Measurements from ENCODE around the gene MEI1. TPM values are rescaled to one million over a fixed set of nuclear protein-coding genes. Genes with fewer than 3 reads are reported as not detected.
A peak's percentile ranks its signal among the peaks of the same experiment; 100 is the strongest.

Gene MEI1
- total and polyA plus RNA-seq, 2 of the 4 experiments (the other 2 are of a cell fraction) = 0.90 to 2.6 TPM

- H3K4ac ChIP-seq (ENCODE audit: low read depth, low read length) = no peak overlapping the region
- H2BK120ac ChIP-seq (ENCODE audit: low read depth, low read length) = no peak overlapping the region
- intact Hi-C loops (cut with micrococcal nuclease) (no loop called here), in situ Hi-C loops (cut with MboI; ENCODE audit: low sequenced_read_pairs) (no loop called here), dilution Hi-C loops (cut with HindIII; ENCODE audit: low sequenced_read_pairs, unreplicated experiment) (no loop called here)
- no peak overlapping the region for H4K91ac ChIP-seq (ENCODE audit: insufficient read depth, low read depth, low read length)
- H4K20me1 ChIP-seq (ENCODE audit: insufficient read depth, low read length) = no peaks in the 10 kb centered on the region
- no peaks in the 10 kb centered on the region for H3K9me3 ChIP-seq (ENCODE audit: control insufficient read depth, insufficient read depth, low read length)
- no peak overlapping the region for H2BK20ac ChIP-seq (ENCODE audit: low read depth, low read length)
- no peak overlapping the region for H3K4me2 ChIP-seq (ENCODE audit: low read depth, low read length)
- H3K23ac ChIP-seq (ENCODE audit: low read depth, low read length) = no peak overlapping the region
- ChIA-PET CTCF (no interaction called here), POLR2A (ENCODE audit: unreplicated experiment) (no interaction called here)
- no peak overlapping the region for H4K5ac ChIP-seq (ENCODE audit: low read depth, low read length)
- H3K79me1 ChIP-seq (ENCODE audit: low read depth in 1 of 2, low read length in 2 of 2) = peaks cover 0 to 9% of the 10 kb centered on the region in 2 experiments; a peak in 1 of 4 replicates
- no peak overlapping the region for H3K27ac ChIP-seq (ENCODE audit: insufficient read depth, low read length)
- no peak overlapping the region for H2AFZ ChIP-seq (replicated peaks; ENCODE audit: low read length, poor library complexity)
- H3K36me3 ChIP-seq (ENCODE audit: control insufficient read depth, insufficient read depth, low read length) = no peaks in the 10 kb centered on the region
- DNase-seq (no peak), ATAC-seq (ENCODE audit: low read depth) (no peak)
- no peak overlapping the region for H2AK9ac ChIP-seq (replicated peaks; ENCODE audit: low read depth, low read length, poor library complexity)
- WGBS, 2 experiments (ENCODE audit: extremely low coverage in 2 of 2, insufficient read length in 1 of 2) = no CpG with 5 or more reads among the region's 4 CpGs
- no peak overlapping the region for H3K56ac ChIP-seq (ENCODE audit: extremely low read depth, insufficient read depth, low read length)
- no peak overlapping the region for H3K4me3 ChIP-seq (ENCODE audit: insufficient read depth, low read depth, low read length)
- 0 out of 2 replicates have a peak overlapping the region, but pooled peaks have one; percentile 9 for H2AK5ac ChIP-seq (ENCODE audit: low read depth, low read length)
- no peak overlapping the region for H3K9ac ChIP-seq (ENCODE audit: low read depth, low read length)
- H3K14ac ChIP-seq (replicated peaks; ENCODE audit: low read depth, low read length) = no peak overlapping the region
- no peak overlapping the region for H2BK15ac ChIP-seq (ENCODE audit: low read depth, low read length)
- H3K9me1 ChIP-seq (ENCODE audit: insufficient read depth, low read length) = no peaks in the 10 kb centered on the region; the same call in 1 of the 2 replicates
- no peak overlapping the region for H2BK5ac ChIP-seq (ENCODE audit: low read depth, low read length, poor library complexity, severe bottlenecking)
- no peak for TF ChIP-seq MXI1 (IDR thresholded peaks at IDR 0.05; ENCODE audit: borderline replicate concordance, low read depth, low read length)
- H3K4me1 ChIP-seq (ENCODE audit: control insufficient read depth, insufficient read depth, low read length) = peaks cover 18% of the 10 kb centered on the region
- no peak overlapping the region for H4K8ac ChIP-seq (ENCODE audit: low read depth in 2 of 2, low read length in 2 of 2)
- no peak overlapping the region for H3K18ac ChIP-seq (ENCODE audit: low read depth, low read length)
- H3K27me3 ChIP-seq (ENCODE audit: control insufficient read depth, insufficient read depth, low read length) = no peaks in the 10 kb centered on the region
- BruUV-seq (replicated peaks) = no TSS peak
Measured at GRCh38 chr22:41828516-41828915, 129.2 kb downstream of the MEI1 start.
